Measurements from ENCODE around the gene ATP6V0A1. TPM values are rescaled to one million over a fixed set of nuclear protein-coding genes. Genes with fewer than 3 reads are reported as not detected.

Gene ATP6V0A1
- total RNA-seq, 2 donors from 2014 or later, result 45.2 to 53.1 TPM

GRCh38 chr17:42512733-42513251 lies 54.1 kb downstream of the ATP6V0A1 start:
- Mint-ChIP-seq H3K36me3 (ENCODE audit: low read depth) (peaks cover 48% of the 10 kb centered on the region), H3K9me3 (no peaks in the 10 kb centered on the region), H3K4me3 (no peak overlapping the region), H3K27ac (no peak overlapping the region), H3K4me1 (peaks cover 13% of the 10 kb centered on the region), H3K27me3 (ENCODE audit: insufficient read depth) (no peaks in the 10 kb centered on the region)
- no peak overlapping the region for H3K4me3 ChIP-seq (ENCODE audit: low read length)
- WGBS, 2 experiments (ENCODE audit: insufficient coverage in 1 of 2, insufficient read length in 1 of 2), result 88 to 90% methylated on average over 1 to 6 of the region's 6 CpGs
- H3K9ac ChIP-seq (ENCODE audit: extremely low read depth, low read length, poor library complexity, severe bottlenecking), result no peak overlapping the region
- no peaks in the 10 kb centered on the region for H3K9me3 ChIP-seq (ENCODE audit: control insufficient read depth, low read length)
- H3K36me3 ChIP-seq (ENCODE audit: control insufficient read depth, insufficient read depth, low read length), result peaks cover 26% of the 10 kb centered on the region
- DNase-seq, result no peak
- H3K27me3 ChIP-seq (ENCODE audit: control insufficient read depth, insufficient read depth, low read length, poor library complexity, severe bottlenecking), result no peaks in the 10 kb centered on the region
- no peak for TF ChIP-seq CTCF (conservative IDR thresholded peaks at IDR 0.05)
- no peaks in the 10 kb centered on the region for H3K4me1 ChIP-seq (ENCODE audit: control insufficient read depth, insufficient read depth, low read length)
- H3K27ac ChIP-seq (ENCODE audit: low read depth, low read length), result no peak overlapping the region

DNA sequence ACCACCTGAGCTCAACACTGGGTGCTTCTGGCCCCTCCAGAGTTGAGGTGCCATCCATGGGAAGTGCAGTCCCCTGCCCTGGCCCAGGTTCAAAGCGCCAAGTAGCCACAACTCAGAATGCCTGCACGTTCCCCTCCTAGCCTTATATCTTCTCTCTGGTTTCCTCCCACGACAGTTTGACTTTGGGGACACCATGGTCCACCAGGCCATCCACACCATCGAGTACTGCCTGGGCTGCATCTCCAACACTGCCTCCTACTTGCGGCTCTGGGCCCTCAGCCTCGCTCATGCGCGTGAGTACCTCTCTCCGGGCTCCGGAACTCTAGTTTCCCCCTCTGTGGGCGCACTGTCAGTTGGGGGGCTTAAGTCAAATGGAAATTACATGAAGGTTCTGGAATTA lies 55.0 kb downstream of the ATP6V0A1 start:
- no peaks in the 10 kb centered on the region for H3K9me3 ChIP-seq (ENCODE audit: control insufficient read depth, low read length)
- Mint-ChIP-seq H3K27me3 (ENCODE audit: insufficient read depth) (no peaks in the 10 kb centered on the region), H3K4me3 (no peak overlapping the region), H3K4me1 (peaks cover 8% of the 10 kb centered on the region), H3K36me3 (ENCODE audit: low read depth) (peaks cover 46% of the 10 kb centered on the region), H3K9me3 (no peaks in the 10 kb centered on the region), H3K27ac (no peak overlapping the region)
- H3K4me3 ChIP-seq (ENCODE audit: low read length), result no peak overlapping the region
- DNase-seq, result no peak
- no peak overlapping the region for H3K27ac ChIP-seq (ENCODE audit: low read depth, low read length)
- peaks cover 2% of the 10 kb centered on the region for H3K4me1 ChIP-seq (ENCODE audit: control insufficient read depth, insufficient read depth, low read length)
- no peak overlapping the region for H3K9ac ChIP-seq (ENCODE audit: extremely low read depth, low read length, poor library complexity, severe bottlenecking)
- H3K27me3 ChIP-seq (ENCODE audit: control insufficient read depth, insufficient read depth, low read length, poor library complexity, severe bottlenecking), result no peaks in the 10 kb centered on the region
- no peak for TF ChIP-seq CTCF (conservative IDR thresholded peaks at IDR 0.05)
- 95 to 99% methylated on average over 9 to 11 of the region's 11 CpGs for WGBS, 2 experiments (ENCODE audit: insufficient coverage in 1 of 2, insufficient read length in 1 of 2)
- H3K36me3 ChIP-seq (ENCODE audit: control insufficient read depth, insufficient read depth, low read length), result peaks cover 27% of the 10 kb centered on the region

- H3K4me3 Mint-ChIP-seq, result no peak overlapping the region
- peaks cover 21% of the 10 kb centered on the region for H3K36me3 ChIP-seq (ENCODE audit: control insufficient read depth, insufficient read depth, low read length)
- no peak overlapping the region for H3K4me3 ChIP-seq (ENCODE audit: low read length)
- H3K36me3 Mint-ChIP-seq (ENCODE audit: low read depth), result peaks cover 40% of the 10 kb centered on the region
- no peak overlapping the region for H3K27ac Mint-ChIP-seq
- H3K9me3 ChIP-seq (ENCODE audit: control insufficient read depth, low read length), result no peaks in the 10 kb centered on the region
- DNase-seq, result no peak
- no peak overlapping the region for H3K27ac ChIP-seq (ENCODE audit: low read depth, low read length)
- peaks cover 9% of the 10 kb centered on the region for H3K4me1 Mint-ChIP-seq
- H3K27me3 ChIP-seq (ENCODE audit: control insufficient read depth, insufficient read depth, low read length, poor library complexity, severe bottlenecking), result no peaks in the 10 kb centered on the region
- no peak overlapping the region for H3K9ac ChIP-seq (ENCODE audit: extremely low read depth, low read length, poor library complexity, severe bottlenecking)
- H3K4me1 ChIP-seq (ENCODE audit: control insufficient read depth, insufficient read depth, low read length), result peaks cover 8% of the 10 kb centered on the region
- 92 to 100% methylated on average over 5 to 11 of the region's 11 CpGs for WGBS, 2 experiments (ENCODE audit: insufficient coverage in 1 of 2, insufficient read length in 1 of 2)
- TF ChIP-seq CTCF (conservative IDR thresholded peaks at IDR 0.05), result no peak
- no peaks in the 10 kb centered on the region for H3K27me3 Mint-ChIP-seq (ENCODE audit: insufficient read depth)
- no peaks in the 10 kb centered on the region for H3K9me3 Mint-ChIP-seq
These were observed 55.6 kb downstream of the ATP6V0A1 start for GRCh38 chr17:42514279-42514678.
